Esophagus muscularis mucosa (tissue), 3 donors: ENCODE measurements around the gene PHKB.

Experiments used
- CTCF ChIP-seq, 3 experiments: fragments of 200-600 bp in 2 of 3; fragments of 450-650 bp in 1 of 3; sonication (generic) in 2 of 3; IDR thresholded peaks; one replicate each; pipeline ENCODE4 v1.5.1; 2017 to 2019; ENCODE audit warnings: antibody characterized with exemption in 3 of 3, mild to moderate bottlenecking in 2 of 3, moderate library complexity in 1 of 3
- POLR2A ChIP-seq: fragments of 450-650 bp; IDR thresholded peaks from one replicate; pipeline ENCODE4 v1.6.1; 2017; ENCODE audit warnings: antibody characterized with exemption, moderate library complexity, mild to moderate bottlenecking, low read depth
- POLR2AphosphoS5 ChIP-seq, 2 donors: sonication (generic); formaldehyde crosslinking; IDR thresholded peaks; one replicate each; pipeline ENCODE4 v1.6.1; 2017; ENCODE audit warnings: antibody characterized with exemption in 2 of 2

- TF ChIP-seq CTCF (IDR thresholded peaks at IDR 0.05) (no peak), POLR2AphosphoS5 (IDR thresholded peaks at IDR 0.05) (no peak), POLR2A (no peak)
These were observed 183.0 kb downstream of the PHKB start for GRCh38 chr16:47644166-47644565.
